GM12875 (cell line): ENCODE data around the gene STK32A.

Source experiments
- H3K4me3 ChIP-seq: one replicate; pipeline ENCODE4 v1.5.1; 2011; ENCODE audit warnings: low read depth, low read length, control low read depth
- CTCF ChIP-seq: IDR thresholded peaks from 2 replicates; pipeline ENCODE4 v1.5.1; 2011; ENCODE audit warnings: low read depth, mild to moderate bottlenecking, control low read depth, inconsistent platforms, low read length, moderate library complexity, borderline replicate concordance; ENCODE audit not compliant: insufficient read depth

Gene STK32A

DNA sequence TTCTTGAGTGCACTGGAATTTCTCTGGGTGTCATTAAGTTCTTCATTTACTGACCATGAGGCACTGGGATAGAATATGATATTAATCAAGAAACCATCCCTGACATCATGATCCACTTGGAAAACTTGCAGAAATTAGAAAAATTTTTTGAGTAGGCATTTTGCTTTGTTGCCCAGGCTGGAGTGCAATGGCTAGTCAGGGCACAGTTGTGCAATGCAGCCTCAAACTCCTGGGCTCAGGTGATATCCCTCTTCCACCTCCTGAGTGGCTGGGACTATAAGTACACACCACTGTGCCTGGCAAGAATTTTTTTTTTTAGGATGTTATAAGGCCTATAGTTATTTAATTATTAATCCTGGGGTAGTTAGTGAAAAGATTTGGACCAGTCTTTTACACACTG is 106.5 kb downstream of the STK32A start:
- no peak overlapping the region for H3K4me3 ChIP-seq
- no peak for TF ChIP-seq CTCF

- no peak for TF ChIP-seq CTCF
- no peak overlapping the region for H3K4me3 ChIP-seq
Observed at GRCh38 chr5:147344861-147345260, 110.0 kb downstream of the STK32A start.

- no peak overlapping the region for H3K4me3 ChIP-seq
- TF ChIP-seq CTCF, result no peak
Observed at GRCh38 chr5:147346006-147346561, 111.3 kb downstream of the STK32A start.

DNA sequence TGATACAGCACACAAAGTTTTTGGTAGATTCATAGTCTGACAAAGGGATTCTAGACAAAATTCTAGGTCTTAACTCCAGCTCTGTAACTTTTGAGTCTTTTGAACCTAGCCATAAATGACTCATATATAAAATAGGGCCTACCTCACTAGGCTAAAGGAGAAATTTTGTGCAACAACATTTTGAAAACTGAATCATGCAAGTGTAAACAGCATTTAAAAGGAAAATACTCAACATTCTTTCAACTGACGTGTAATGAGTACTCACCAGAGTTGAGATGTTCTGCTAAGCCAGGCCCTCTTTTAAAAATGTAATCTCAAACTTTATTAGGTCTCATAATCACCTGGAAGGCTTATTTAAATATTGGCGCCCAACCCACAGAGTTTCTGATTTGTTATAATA is 113.2 kb downstream of the STK32A start:
- H3K4me3 ChIP-seq, result no peak overlapping the region
- TF ChIP-seq CTCF, result no peak

DNA sequence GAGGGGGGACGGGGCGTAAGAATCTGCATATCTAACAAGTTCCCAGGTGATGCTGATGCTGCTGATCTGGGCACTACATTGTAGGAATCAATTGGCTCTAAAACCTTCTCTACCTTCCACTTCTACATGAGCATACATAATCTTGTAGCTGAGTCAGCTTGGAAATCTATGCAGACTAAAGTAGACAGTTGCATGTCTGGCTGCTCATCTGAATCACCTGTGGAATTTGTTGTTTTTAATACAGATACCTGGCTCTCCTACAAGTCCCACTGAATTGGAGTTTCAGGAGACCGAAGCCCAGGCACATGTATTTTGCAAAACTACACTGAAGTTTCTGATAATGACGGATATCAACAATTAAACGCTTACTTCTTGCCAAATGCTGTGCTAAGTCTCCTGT is 113.6 kb downstream of the STK32A start:
- no peak for TF ChIP-seq CTCF
- H3K4me3 ChIP-seq, result no peak overlapping the region

DNA sequence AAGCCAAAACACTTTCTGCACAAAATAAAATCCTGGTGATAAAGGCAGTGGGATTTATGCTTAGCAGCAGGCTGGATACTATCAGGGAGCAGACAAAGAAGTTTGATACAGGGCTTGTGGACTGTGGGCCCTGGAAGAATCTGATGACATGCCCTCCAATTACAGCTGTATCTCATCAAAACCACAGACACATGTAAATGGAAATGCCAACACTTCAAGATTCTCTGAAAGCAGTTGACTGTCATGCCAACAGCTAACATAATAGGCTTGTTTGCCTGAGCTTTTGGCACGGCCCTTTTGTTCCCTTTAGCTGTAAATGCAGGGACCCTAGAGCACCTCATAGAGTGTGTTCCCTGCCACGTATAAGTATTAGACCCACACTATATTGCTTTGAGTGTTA is 114.4 kb downstream of the STK32A start:
- no peak overlapping the region for H3K4me3 ChIP-seq
- TF ChIP-seq CTCF, result no peak

DNA sequence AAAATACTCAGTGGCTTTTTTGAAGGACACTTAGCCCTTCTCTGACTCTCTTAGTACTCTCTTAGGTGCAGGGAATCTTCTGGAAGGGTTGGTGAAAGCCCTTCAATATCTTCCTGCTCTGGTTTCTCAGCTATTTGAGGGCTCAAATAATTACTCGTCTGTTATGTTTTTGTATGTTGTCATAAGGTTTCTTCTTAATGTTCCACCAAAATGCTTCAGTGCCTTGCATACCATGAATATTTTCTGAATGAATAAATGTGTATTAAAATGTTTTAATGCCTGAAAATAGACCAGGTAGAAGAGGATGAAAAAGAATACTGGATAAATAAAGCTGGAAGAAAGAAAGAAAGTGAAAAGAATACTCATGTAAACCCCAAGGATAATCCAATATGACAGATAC is 124.3 kb downstream of the STK32A start:
- H3K4me3 ChIP-seq, result no peak overlapping the region
- no peak for TF ChIP-seq CTCF
